B cell (primary cell): ENCODE data around the gene ZNF441. TPM values are rescaled to one million over a fixed set of nuclear protein-coding genes. Genes with fewer than 3 reads are reported as not detected.

Experiments used
- ATAC-seq: fragments of 200-7000 bp; cut with Tn5 transposase; one replicate; pipeline ENCODE4 v1.10.0; 2021; ENCODE audit warnings: low read depth, mild to moderate bottlenecking, moderate number of reproducible peaks, moderate library complexity
- CTCF ChIA-PET: fragments of 350-600 bp; sonication (Branson Sonifier 250); formaldehyde crosslinking; loops from one replicate; lab custom pipeline; 2021; ENCODE audit warnings: antibody characterized with exemption, inconsistent platforms; lab: Charles Lee
- POLR2A ChIA-PET: fragments of 350-600 bp; sonication (Branson Sonifier 250); formaldehyde crosslinking; loops from one replicate; lab custom pipeline; 2021; ENCODE audit warnings: antibody characterized with exemption; lab: Charles Lee
- DNase-seq: peaks from one replicate; pipeline ENCODE4 v3.0.0; 2013
- H2AFZ ChIP-seq: 2 replicates; pipeline ENCODE4 v1.6.1; 2012; ENCODE audit warnings: mild to moderate bottlenecking, low read depth, low read length; ENCODE audit not compliant: insufficient read depth, poor library complexity, severe bottlenecking
- H3K27ac ChIP-seq, 2 donors: 1 replicate in 1 of 2; 2 replicates in 1 of 2; pipeline ENCODE4 v1.5.1; 2012 to 2013; ENCODE audit warnings: low read length in 2 of 2, mild to moderate bottlenecking in 2 of 2, moderate library complexity in 1 of 2
- H3K27me3 ChIP-seq, 4 experiments: fragments of 200-600 bp in 1 of 4; sonication (generic) in 1 of 4; replicated peaks in 1 of 4; 1 replicate in 2 of 4; 2 replicates in 2 of 4; pipeline versions ENCODE4 v1.6.1 to v1.7.0; 2013 to 2016; ENCODE audit warnings: low read length in 3 of 4, mild to moderate bottlenecking in 2 of 4, mixed read lengths in 1 of 4, moderate library complexity in 1 of 4; ENCODE audit not compliant: insufficient read depth in 4 of 4, control insufficient read depth in 3 of 4; ENCODE audit errors: control extremely low read depth in 1 of 4
- H3K36me3 ChIP-seq, 2 experiments: replicated peaks in 1 of 2; 1 replicate in 1 of 2; 2 replicates in 1 of 2; pipeline versions ENCODE4 v1.6.1 to v1.7.1; 2013; ENCODE audit warnings: low read length in 1 of 2; ENCODE audit not compliant: insufficient read depth in 2 of 2, control insufficient read depth in 1 of 2; ENCODE audit errors: control extremely low read depth in 1 of 2, extremely low read depth in 1 of 2
- H3K4me1 ChIP-seq, 2 donors: fragments of 200-600 bp in 1 of 2; sonication (generic) in 1 of 2; 1 replicate in 1 of 2; 2 replicates in 1 of 2; pipeline versions ENCODE4 v1.5.1 to v1.6.1; 2013 to 2017; ENCODE audit warnings: low read length in 2 of 2; ENCODE audit not compliant: control insufficient read depth in 2 of 2, insufficient read depth in 2 of 2
- H3K4me2 ChIP-seq: replicated peaks from 2 replicates; pipeline ENCODE3; 2012; ENCODE audit warnings: mild to moderate bottlenecking, low read depth, low read length; ENCODE audit not compliant: poor library complexity, severe bottlenecking
- H3K4me3 ChIP-seq, 5 experiments: fragments of 200-600 bp in 1 of 5; sonication (generic) in 1 of 5; 1 replicate in 3 of 5; 2 replicates in 2 of 5; pipeline versions ENCODE4 v1.5.1 to v1.7.0; 2011 to 2016; ENCODE audit warnings: low read length in 4 of 5, mild to moderate bottlenecking in 4 of 5, low read depth in 2 of 5, control low read depth in 1 of 5, moderate library complexity in 1 of 5; ENCODE audit not compliant: insufficient read depth in 1 of 5; ENCODE audit errors: control extremely low read depth in 1 of 5, extremely low read depth in 1 of 5
- H3K79me2 ChIP-seq: fragments of 200-600 bp; sonication (generic); one replicate; pipeline ENCODE4 v1.6.0; 2016; ENCODE audit warnings: low read length; ENCODE audit not compliant: control insufficient read depth, insufficient read depth
- H3K9ac ChIP-seq: fragments of 200-600 bp; sonication (generic); 2 replicates; pipeline ENCODE4 v1.6.1; 2017; ENCODE audit warnings: mild to moderate bottlenecking, low read length, moderate library complexity
- H3K9me3 ChIP-seq, 3 donors: one replicate each; pipeline versions ENCODE4 v1.6.1 to v1.7.1; 2013; ENCODE audit warnings: low read length in 2 of 3; ENCODE audit not compliant: control insufficient read depth in 2 of 3, insufficient read depth in 1 of 3; ENCODE audit errors: control extremely low read depth in 1 of 3
- H4K20me1 ChIP-seq: 2 replicates; pipeline ENCODE4 v1.6.0; 2012; ENCODE audit warnings: mild to moderate bottlenecking, low read length; ENCODE audit not compliant: insufficient read depth, control insufficient read depth, poor library complexity, severe bottlenecking
- H3K27ac Mint-ChIP-seq: one replicate; pipeline ENCODE4 v1.8.0; 2021; ENCODE audit warnings: mixed read lengths
- H3K27me3 Mint-ChIP-seq: one replicate; pipeline ENCODE4 v1.8.0; 2021; ENCODE audit warnings: mixed read lengths
- H3K4me1 Mint-ChIP-seq: one replicate; pipeline ENCODE4 v1.8.0; 2021; ENCODE audit warnings: mixed read lengths
- H3K4me3 Mint-ChIP-seq: one replicate; pipeline ENCODE4 v1.8.0; 2021; ENCODE audit warnings: mixed read lengths
- H3K9me3 Mint-ChIP-seq: one replicate; pipeline ENCODE4 v1.8.0; 2022; ENCODE audit warnings: mixed read lengths; ENCODE audit not compliant: insufficient read depth
- CTCF ChIP-seq: fragments of 200-600 bp; IDR thresholded peaks from one replicate; pipeline ENCODE4 v1.8.0; 2022; ENCODE audit warnings: antibody characterized with exemption, mild to moderate bottlenecking
- EZH2 ChIP-seq: IDR thresholded peaks from 2 replicates; pipeline ENCODE4 v1.6.1; 2012; ENCODE audit warnings: borderline replicate concordance, low read depth, mild to moderate bottlenecking, moderate library complexity, low read length; ENCODE audit not compliant: insufficient read depth, poor library complexity, severe bottlenecking
- WGBS: methylation state at CpG from one replicate; pipeline ENCODE4 v1.1.5; 2013; ENCODE audit warnings: missing lambda C conversion rate; ENCODE audit not compliant: insufficient coverage; 5-methylcytosine and 5-hydroxymethylcytosine counted together
- intact Hi-C: fragments of 100-400 bp; cut with micrococcal nuclease; formaldehyde crosslinking; loops from one replicate; pipeline ENCODE4 v1.10.0; 2022
- polyA plus RNA-seq: library from polyadenylated mRNA; depleted of rRNA; stranded (reverse); fragments of >200 nt; gene quantifications from 2 replicates; pipeline ENCODE4 v1.2.3, GENCODE V29; 2012
- total RNA-seq, 2 donors: library from RNA; stranded (reverse); fragments of 120-200 nt in 1 of 2; gene quantifications; 1 replicate in 1 of 2; 2 replicates in 1 of 2; pipeline versions ENCODE4 v1.2.3 to v1.2.4, GENCODE V29; 2013 to 2022

Gene ZNF441
- total and polyA plus RNA-seq, 2 donors (not counting 1 experiment from before 2014, with no cell fraction given), result 7.4 to 43.5 TPM

- Histone ChIP-seq H2AFZ (no peak overlapping the region), H3K4me1 (no peaks in the 10 kb centered on the region), H3K36me3 (peaks cover 6 to 14% of the 10 kb centered on the region in 2 experiments), H3K9ac (no peak overlapping the region), H4K20me1 (no peaks in the 10 kb centered on the region), H3K79me2 (no peaks in the 10 kb centered on the region), H3K4me3 (no peak overlapping the region), H3K9me3 (peaks cover 7 to 16% (median 8%) of the 10 kb centered on the region in 3 donors), H3K27ac (no peak overlapping the region), H3K4me2 (no peak overlapping the region), H3K27me3 (no peaks in the 10 kb centered on the region)
- DNase-seq (no peak), ATAC-seq (no peak)
- TF ChIP-seq CTCF (no peak), EZH2 (no peak)
- Mint-ChIP-seq H3K4me1 (no peaks in the 10 kb centered on the region), H3K9me3 (peaks cover 13% of the 10 kb centered on the region), H3K4me3 (no peak overlapping the region), H3K27me3 (no peaks in the 10 kb centered on the region), H3K27ac (no peak overlapping the region)
- intact Hi-C loops, result no loop called here
- 100% methylated on average over 3 of the region's 5 CpGs for WGBS
- CTCF ChIA-PET, result no interaction called here
- POLR2A ChIA-PET, result no interaction called here
Observed at GRCh38 chr19:11721681-11722080, 45.1 kb upstream of the ZNF441 start.

GRCh38 chr19:11722414-11722813, 44.4 kb upstream of the ZNF441 start:
- WGBS, result 100% methylated on average over 3 of the region's 10 CpGs
- peaks cover 7 to 16% (median 8%) of the 10 kb centered on the region in 3 donors for H3K9me3 ChIP-seq
- no peak overlapping the region for H3K9ac ChIP-seq
- no peaks in the 10 kb centered on the region for H4K20me1 ChIP-seq
- H3K36me3 ChIP-seq, result peaks cover 6 to 14% of the 10 kb centered on the region in 2 experiments
- Mint-ChIP-seq H3K27me3 (no peaks in the 10 kb centered on the region), H3K4me3 (no peak overlapping the region), H3K4me1 (no peaks in the 10 kb centered on the region), H3K9me3 (peaks cover 13% of the 10 kb centered on the region), H3K27ac (no peak overlapping the region)
- POLR2A ChIA-PET, result no interaction called here
- no peaks in the 10 kb centered on the region for H3K27me3 ChIP-seq
- intact Hi-C loops, result no loop called here
- H2AFZ ChIP-seq, result no peak overlapping the region
- no peaks in the 10 kb centered on the region for H3K4me1 ChIP-seq
- CTCF ChIA-PET, result no interaction called here
- ATAC-seq (no peak), DNase-seq (no peak)
- H3K79me2 ChIP-seq, result no peaks in the 10 kb centered on the region
- no peak overlapping the region for H3K4me3 ChIP-seq
- TF ChIP-seq EZH2 (no peak), CTCF (no peak)
- no peak overlapping the region for H3K27ac ChIP-seq
- no peak overlapping the region for H3K4me2 ChIP-seq
